ENCODE measurements around the gene EMC8.

EMC8 gene

GRCh38 chr16:85847036-85847435 is 47.7 kb upstream of the EMC8 start:
- no peak overlapping the region for H3K9ac ChIP-seq (ENCODE audit: low read depth, low read length, poor library complexity, severe bottlenecking)
- no peak for TF ChIP-seq EZH2phosphoT487 (IDR thresholded peaks at IDR 0.05; ENCODE audit: borderline replicate concordance)
- TF ChIP-seq, protein P1, sequence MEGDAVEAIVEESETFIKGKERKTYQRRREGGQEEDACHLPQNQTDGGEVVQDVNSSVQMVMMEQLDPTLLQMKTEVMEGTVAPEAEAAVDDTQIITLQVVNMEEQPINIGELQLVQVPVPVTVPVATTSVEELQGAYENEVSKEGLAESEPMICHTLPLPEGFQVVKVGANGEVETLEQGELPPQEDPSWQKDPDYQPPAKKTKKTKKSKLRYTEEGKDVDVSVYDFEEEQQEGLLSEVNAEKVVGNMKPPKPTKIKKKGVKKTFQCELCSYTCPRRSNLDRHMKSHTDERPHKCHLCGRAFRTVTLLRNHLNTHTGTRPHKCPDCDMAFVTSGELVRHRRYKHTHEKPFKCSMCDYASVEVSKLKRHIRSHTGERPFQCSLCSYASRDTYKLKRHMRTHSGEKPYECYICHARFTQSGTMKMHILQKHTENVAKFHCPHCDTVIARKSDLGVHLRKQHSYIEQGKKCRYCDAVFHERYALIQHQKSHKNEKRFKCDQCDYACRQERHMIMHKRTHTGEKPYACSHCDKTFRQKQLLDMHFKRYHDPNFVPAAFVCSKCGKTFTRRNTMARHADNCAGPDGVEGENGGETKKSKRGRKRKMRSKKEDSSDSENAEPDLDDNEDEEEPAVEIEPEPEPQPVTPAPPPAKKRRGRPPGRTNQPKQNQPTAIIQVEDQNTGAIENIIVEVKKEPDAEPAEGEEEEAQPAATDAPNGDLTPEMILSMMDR (conservative IDR thresholded peaks at IDR 0.05; ENCODE audit: low read length), result no peak
- no peaks in the 10 kb centered on the region for H3F3A ChIP-seq (ENCODE audit: low read depth)
- no peaks in the 10 kb centered on the region for H3K36me3 ChIP-seq (ENCODE audit: insufficient read depth, low read length)
- no peaks in the 10 kb centered on the region for H3K4me1 ChIP-seq (ENCODE audit: insufficient read depth, low read length, poor library complexity, severe bottlenecking)
- no peak overlapping the region for H3K4me3 ChIP-seq (ENCODE audit: low read length, poor library complexity, severe bottlenecking)
- no peaks in the 10 kb centered on the region for H3K27me3 ChIP-seq (ENCODE audit: insufficient read depth, low read length, poor library complexity, severe bottlenecking)
- H3K9me3 ChIP-seq (ENCODE audit: insufficient read depth, low read depth, low read length), result no peaks in the 10 kb centered on the region
- H3K79me2 ChIP-seq (ENCODE audit: insufficient read depth, low read length), result no peaks in the 10 kb centered on the region
- H4K20me1 ChIP-seq (ENCODE audit: insufficient read depth, low read length, poor library complexity, severe bottlenecking), result no peaks in the 10 kb centered on the region
- no peak overlapping the region for H2AFZ ChIP-seq (ENCODE audit: low read length)
- no peak overlapping the region for H3K4me2 ChIP-seq (ENCODE audit: low read depth, low read length, poor library complexity, severe bottlenecking)
- H3K9me2 ChIP-seq (replicated peaks; ENCODE audit: low read depth, low read length), result no peaks in the 10 kb centered on the region

DNA sequence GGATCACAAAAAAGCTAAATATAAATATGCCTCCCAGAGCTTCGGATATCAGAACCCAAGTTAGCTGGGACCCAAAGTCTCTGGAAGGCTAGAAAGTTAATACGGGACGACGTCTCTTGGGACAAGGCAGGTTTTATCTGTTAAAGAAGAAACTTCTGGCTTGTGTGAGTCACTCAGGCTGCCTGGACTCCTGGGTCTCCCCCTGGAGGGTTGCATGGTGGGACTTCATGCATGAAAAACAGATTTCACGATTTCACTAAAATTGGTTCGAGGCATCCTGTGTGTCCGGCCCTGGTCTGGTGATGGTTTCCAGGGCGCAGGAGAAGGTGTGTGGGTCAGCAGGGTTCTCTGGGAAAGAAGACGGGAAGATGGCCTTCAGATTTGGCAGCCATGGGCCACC is 47.1 kb upstream of the EMC8 start:
- H3K27me3 ChIP-seq (ENCODE audit: insufficient read depth, low read length, poor library complexity, severe bottlenecking), result no peaks in the 10 kb centered on the region
- H3K9ac ChIP-seq (ENCODE audit: low read depth, low read length, poor library complexity, severe bottlenecking), result no peak overlapping the region
- no peaks in the 10 kb centered on the region for H3K79me2 ChIP-seq (ENCODE audit: insufficient read depth, low read length)
- H2AFZ ChIP-seq (ENCODE audit: low read length), result no peak overlapping the region
- H3F3A ChIP-seq (ENCODE audit: low read depth), result no peaks in the 10 kb centered on the region
- no peaks in the 10 kb centered on the region for H3K36me3 ChIP-seq (ENCODE audit: insufficient read depth, low read length)
- no peak overlapping the region for H3K4me3 ChIP-seq (ENCODE audit: low read length, poor library complexity, severe bottlenecking)
- no peaks in the 10 kb centered on the region for H3K9me3 ChIP-seq (ENCODE audit: insufficient read depth, low read depth, low read length)
- no peak overlapping the region for H3K4me2 ChIP-seq (ENCODE audit: low read depth, low read length, poor library complexity, severe bottlenecking)
- TF ChIP-seq, protein P1 (conservative IDR thresholded peaks at IDR 0.05; ENCODE audit: low read length), result no peak
- TF ChIP-seq EZH2phosphoT487 (IDR thresholded peaks at IDR 0.05; ENCODE audit: borderline replicate concordance), result no peak
- H4K20me1 ChIP-seq (ENCODE audit: insufficient read depth, low read length, poor library complexity, severe bottlenecking), result no peaks in the 10 kb centered on the region
- no peaks in the 10 kb centered on the region for H3K4me1 ChIP-seq (ENCODE audit: insufficient read depth, low read length, poor library complexity, severe bottlenecking)
- H3K9me2 ChIP-seq (replicated peaks; ENCODE audit: low read depth, low read length), result no peaks in the 10 kb centered on the region

DNA sequence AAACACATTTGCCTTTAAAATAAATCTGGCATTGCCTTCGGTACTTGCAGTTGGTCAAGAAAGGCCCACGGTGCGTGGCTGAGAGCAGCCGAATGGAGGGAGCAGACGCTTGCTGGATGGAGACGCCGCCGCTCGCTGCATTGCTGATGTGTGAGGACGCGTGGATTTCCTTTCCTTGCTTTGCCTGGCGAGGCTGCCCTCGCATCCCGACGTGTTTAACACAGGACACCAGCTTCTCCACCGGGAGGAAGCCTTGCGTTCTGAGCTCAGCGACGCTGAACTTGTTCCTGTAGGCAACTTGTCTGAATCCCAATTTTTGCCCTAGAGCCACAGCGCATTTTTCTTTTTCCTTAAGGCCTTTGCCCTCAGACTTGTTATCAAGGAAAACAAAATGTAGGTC is 45.9 kb upstream of the EMC8 start:
- no peaks in the 10 kb centered on the region for H3K9me3 ChIP-seq (ENCODE audit: insufficient read depth, low read depth, low read length)
- no peaks in the 10 kb centered on the region for H3K36me3 ChIP-seq (ENCODE audit: insufficient read depth, low read length)
- H3K4me1 ChIP-seq (ENCODE audit: insufficient read depth, low read length, poor library complexity, severe bottlenecking), result no peaks in the 10 kb centered on the region
- H3F3A ChIP-seq (ENCODE audit: low read depth), result no peaks in the 10 kb centered on the region
- no peak overlapping the region for H3K4me3 ChIP-seq (ENCODE audit: low read length, poor library complexity, severe bottlenecking)
- H3K79me2 ChIP-seq (ENCODE audit: insufficient read depth, low read length), result no peaks in the 10 kb centered on the region
- H3K4me2 ChIP-seq (ENCODE audit: low read depth, low read length, poor library complexity, severe bottlenecking), result no peak overlapping the region
- no peaks in the 10 kb centered on the region for H4K20me1 ChIP-seq (ENCODE audit: insufficient read depth, low read length, poor library complexity, severe bottlenecking)
- H3K9me2 ChIP-seq (replicated peaks; ENCODE audit: low read depth, low read length), result no peaks in the 10 kb centered on the region
- H3K27me3 ChIP-seq (ENCODE audit: insufficient read depth, low read length, poor library complexity, severe bottlenecking), result no peaks in the 10 kb centered on the region
- no peak overlapping the region for H2AFZ ChIP-seq (ENCODE audit: low read length)
- H3K9ac ChIP-seq (ENCODE audit: low read depth, low read length, poor library complexity, severe bottlenecking), result no peak overlapping the region
- TF ChIP-seq, protein P1 (conservative IDR thresholded peaks at IDR 0.05; ENCODE audit: low read length), result no peak
- no peak for TF ChIP-seq EZH2phosphoT487 (IDR thresholded peaks at IDR 0.05; ENCODE audit: borderline replicate concordance)
